ENCODE measurements around the gene CALD1. TPM values are rescaled to one million over a fixed set of nuclear protein-coding genes. Genes with fewer than 3 reads are reported as not detected.

CALD1 gene
- total RNA-seq, 2 donors from 2014 or later, result 0.62 to 9.2 TPM

DNA sequence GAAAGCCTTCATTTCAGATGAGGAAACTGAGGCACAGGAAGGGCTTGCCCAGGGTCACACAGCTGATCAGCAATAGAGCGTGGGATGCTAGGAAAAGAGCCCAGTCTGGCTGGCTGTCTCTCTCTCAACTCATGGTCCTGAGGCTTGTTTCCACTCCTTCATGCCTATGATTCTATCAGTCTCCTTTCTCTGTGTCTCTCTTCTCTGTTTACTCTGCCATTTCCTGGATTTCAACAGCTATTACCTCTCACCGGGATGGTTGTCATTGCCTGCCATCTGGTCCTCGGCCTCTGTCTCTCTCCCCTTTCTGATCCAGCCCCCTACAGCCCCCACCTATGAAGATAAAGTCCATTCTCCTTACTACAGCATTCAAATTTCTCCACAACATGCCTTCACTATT is 113.5 kb downstream of the CALD1 start:
- Mint-ChIP-seq H3K4me3 (no peak overlapping the region), H3K4me1 (no peaks in the 10 kb centered on the region), H3K27me3 (peaks cover 24% of the 10 kb centered on the region), H3K27ac (no peak overlapping the region), H3K36me3 (ENCODE audit: low read depth) (no peaks in the 10 kb centered on the region)
- no peak for ATAC-seq
- no peaks in the 10 kb centered on the region for H3K9me3 ChIP-seq (ENCODE audit: control insufficient read depth, low read length, poor library complexity, severe bottlenecking)
- no peak for DNase-seq

GRCh38 chr7:134893920-134894319 is 114.5 kb downstream of the CALD1 start:
- Mint-ChIP-seq H3K27ac (no peak overlapping the region), H3K4me3 (no peak overlapping the region), H3K36me3 (ENCODE audit: low read depth) (no peaks in the 10 kb centered on the region), H3K4me1 (no peaks in the 10 kb centered on the region), H3K27me3 (peaks cover 24% of the 10 kb centered on the region)
- no peaks in the 10 kb centered on the region for H3K9me3 ChIP-seq (ENCODE audit: control insufficient read depth, low read length, poor library complexity, severe bottlenecking)
- DNase-seq (no peak), ATAC-seq (no peak)

DNA sequence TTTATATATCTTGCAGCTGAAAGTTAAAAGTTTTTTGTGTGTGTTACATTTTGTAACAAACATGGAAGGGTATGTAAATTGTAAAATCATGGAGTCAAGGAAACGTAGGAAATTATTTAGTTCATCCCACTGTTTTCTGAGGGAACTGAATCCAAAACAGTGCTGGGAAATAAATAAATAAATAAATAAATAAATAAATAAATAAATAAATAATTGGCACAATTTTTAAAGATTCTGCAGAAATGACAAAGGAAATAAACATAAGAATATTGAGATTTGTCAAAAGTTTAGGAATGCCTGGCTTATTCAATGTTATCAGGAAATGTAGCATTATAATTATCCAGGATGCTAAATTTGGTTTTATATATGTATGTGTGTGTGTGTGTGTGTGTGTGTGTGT is 115.5 kb downstream of the CALD1 start:
- ATAC-seq (no peak), DNase-seq (no peak)
- Mint-ChIP-seq H3K27ac (no peak overlapping the region), H3K36me3 (ENCODE audit: low read depth) (no peaks in the 10 kb centered on the region), H3K4me1 (no peaks in the 10 kb centered on the region), H3K27me3 (peaks cover 24% of the 10 kb centered on the region), H3K4me3 (no peak overlapping the region)
- no peaks in the 10 kb centered on the region for H3K9me3 ChIP-seq (ENCODE audit: control insufficient read depth, low read length, poor library complexity, severe bottlenecking)

- no peak for DNase-seq
- no peak for ATAC-seq
- H3K9me3 ChIP-seq (ENCODE audit: control insufficient read depth, low read length, poor library complexity, severe bottlenecking), result no peaks in the 10 kb centered on the region
- Mint-ChIP-seq H3K27me3 (peaks cover 30% of the 10 kb centered on the region), H3K4me3 (no peak overlapping the region), H3K4me1 (no peaks in the 10 kb centered on the region), H3K36me3 (ENCODE audit: low read depth) (no peaks in the 10 kb centered on the region), H3K27ac (no peak overlapping the region)
Measured at GRCh38 chr7:134896073-134896472, 116.6 kb downstream of the CALD1 start.

- DNase-seq, result no peak
- Mint-ChIP-seq H3K36me3 (ENCODE audit: low read depth) (no peaks in the 10 kb centered on the region), H3K27ac (no peak overlapping the region), H3K27me3 (peaks cover 25% of the 10 kb centered on the region), H3K4me1 (no peaks in the 10 kb centered on the region), H3K4me3 (no peak overlapping the region)
- H3K9me3 ChIP-seq (ENCODE audit: control insufficient read depth, low read length, poor library complexity, severe bottlenecking), result no peaks in the 10 kb centered on the region
- ATAC-seq, result no peak
Measured at GRCh38 chr7:134897936-134898335, 118.5 kb downstream of the CALD1 start.

- DNase-seq (no peak), ATAC-seq (no peak)
- no peaks in the 10 kb centered on the region for H3K9me3 ChIP-seq (ENCODE audit: control insufficient read depth, low read length, poor library complexity, severe bottlenecking)
- Mint-ChIP-seq H3K36me3 (ENCODE audit: low read depth) (no peaks in the 10 kb centered on the region), H3K27me3 (peaks cover 17% of the 10 kb centered on the region), H3K4me3 (no peak overlapping the region), H3K4me1 (no peaks in the 10 kb centered on the region), H3K27ac (peak overlapping the region; percentile 24)
Measured at GRCh38 chr7:134899729-134900128, 120.3 kb downstream of the CALD1 start.

DNA sequence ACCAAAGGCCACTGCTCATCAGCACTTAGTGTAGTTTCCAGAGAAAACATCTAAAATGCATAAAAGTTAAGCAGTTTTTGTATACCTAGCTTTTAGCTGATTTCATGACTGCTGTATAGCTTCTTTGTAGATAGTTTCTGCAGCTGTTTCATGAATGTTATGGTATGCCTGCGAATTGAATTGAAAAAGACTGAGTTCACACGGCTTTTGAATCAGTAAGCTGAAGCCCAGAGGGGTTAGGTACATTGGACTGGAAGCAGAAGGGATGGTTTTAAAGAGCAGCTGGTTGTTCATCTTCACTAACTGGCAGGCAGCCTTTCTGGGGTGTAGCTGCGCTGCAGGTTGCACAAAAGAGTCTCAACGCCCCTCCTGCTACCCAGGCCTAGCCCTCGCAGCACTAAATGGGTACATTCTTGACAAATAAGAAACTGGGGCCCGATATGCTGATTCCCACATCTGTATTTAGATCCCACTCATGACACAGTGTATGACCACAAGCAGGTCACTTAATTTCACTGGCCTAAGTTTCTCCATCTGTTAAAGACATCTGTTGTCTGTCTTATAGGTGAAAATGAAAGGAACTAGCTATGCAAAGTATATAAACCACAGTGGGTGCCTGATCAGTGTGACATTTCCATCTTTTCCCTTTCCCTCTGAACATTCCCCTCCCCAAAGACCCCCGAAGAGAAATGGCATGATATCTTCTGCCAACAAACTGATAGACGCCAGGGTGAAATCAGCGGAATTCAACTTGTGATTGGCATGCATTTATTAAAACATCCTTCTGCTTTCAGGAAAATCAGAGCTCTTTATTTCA is 120.9 kb downstream of the CALD1 start:
- H3K9me3 ChIP-seq (ENCODE audit: control insufficient read depth, low read length, poor library complexity, severe bottlenecking), result no peaks in the 10 kb centered on the region
- Mint-ChIP-seq H3K27ac (no peak overlapping the region), H3K27me3 (peaks cover 17% of the 10 kb centered on the region), H3K36me3 (ENCODE audit: low read depth) (no peaks in the 10 kb centered on the region), H3K4me3 (no peak overlapping the region), H3K4me1 (no peaks in the 10 kb centered on the region)
- ATAC-seq, result no peak
- no peak for DNase-seq

DNA sequence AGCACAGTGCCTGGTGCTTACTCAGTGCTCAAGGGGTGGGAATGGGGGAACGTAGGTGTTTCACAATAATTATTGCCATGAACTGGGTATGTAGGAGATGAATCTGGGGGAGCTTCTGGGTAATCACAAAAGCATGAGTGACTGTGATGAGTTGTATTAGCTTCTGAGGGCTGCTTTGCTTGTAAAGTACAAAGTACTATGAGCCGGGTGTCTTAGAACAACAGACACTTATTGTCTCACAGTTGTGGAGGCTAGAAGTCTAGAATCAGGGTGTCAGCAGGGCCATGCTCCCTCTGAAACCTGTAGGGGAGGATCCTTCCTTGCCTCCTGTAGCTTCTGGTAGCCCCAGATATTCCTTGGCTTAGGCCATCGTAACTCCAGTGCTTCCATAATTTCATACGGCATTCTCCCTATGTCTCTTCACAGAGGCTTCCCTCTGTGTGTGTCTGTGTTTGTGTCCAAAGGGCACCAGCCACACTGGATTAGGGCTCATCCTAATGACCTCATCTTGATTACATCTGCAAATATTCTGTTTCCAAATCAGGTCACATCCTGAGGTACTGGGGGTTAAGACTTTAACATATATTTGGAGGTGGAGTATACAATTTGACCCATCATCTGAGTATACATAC is 122.1 kb downstream of the CALD1 start:
- peaks cover 17% of the 10 kb centered on the region for H3K27me3 Mint-ChIP-seq
- no peak for DNase-seq
- H3K4me1 Mint-ChIP-seq, result no peaks in the 10 kb centered on the region
- no peaks in the 10 kb centered on the region for H3K36me3 Mint-ChIP-seq (ENCODE audit: low read depth)
- ATAC-seq, result no peak
- H3K4me3 Mint-ChIP-seq, result no peak overlapping the region
- no peak overlapping the region for H3K27ac Mint-ChIP-seq
- no peaks in the 10 kb centered on the region for H3K9me3 ChIP-seq (ENCODE audit: control insufficient read depth, low read length, poor library complexity, severe bottlenecking)

- H3K4me1 Mint-ChIP-seq, result no peaks in the 10 kb centered on the region
- no peaks in the 10 kb centered on the region for H3K9me3 ChIP-seq (ENCODE audit: control insufficient read depth, low read length, poor library complexity, severe bottlenecking)
- peaks cover 17% of the 10 kb centered on the region for H3K27me3 Mint-ChIP-seq
- DNase-seq (no peak), ATAC-seq (no peak)
- H3K36me3 Mint-ChIP-seq (ENCODE audit: low read depth), result no peaks in the 10 kb centered on the region
- no peak overlapping the region for H3K4me3 Mint-ChIP-seq
- no peak overlapping the region for H3K27ac Mint-ChIP-seq
Measured at GRCh38 chr7:134902058-134902457, 122.6 kb downstream of the CALD1 start.

DNA sequence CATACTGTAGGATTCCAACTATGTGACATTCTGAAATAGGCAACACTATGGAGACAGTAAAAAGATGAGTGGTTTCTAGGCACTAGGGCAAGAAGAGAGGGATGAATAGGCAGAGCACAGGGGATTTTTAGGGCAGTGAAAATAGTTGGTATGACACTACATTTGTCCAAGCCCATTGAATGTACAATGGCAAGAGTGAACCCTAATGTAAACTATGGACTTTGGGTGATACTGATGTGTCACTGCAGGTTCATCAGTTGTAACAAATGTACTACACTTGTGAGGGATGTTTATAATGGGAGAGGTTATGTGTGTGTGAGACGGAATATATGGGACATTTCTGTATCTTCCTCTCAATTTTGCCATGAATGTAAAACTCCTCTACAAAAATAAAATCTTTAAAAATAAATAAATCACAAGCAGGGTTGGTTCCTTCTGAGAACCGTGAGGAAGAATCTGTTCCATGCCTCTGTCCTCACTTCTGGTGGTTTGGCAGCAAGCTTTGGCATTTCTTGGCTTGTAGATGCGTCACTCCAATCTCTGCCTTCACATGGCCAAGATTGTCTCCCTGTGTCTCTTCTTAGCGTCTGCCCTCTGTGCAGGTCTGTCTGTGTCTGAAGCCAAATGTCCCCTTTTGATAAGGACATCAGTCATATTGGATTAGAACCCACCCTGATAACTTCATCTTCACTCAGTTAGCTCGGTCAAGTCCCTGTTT is 123.8 kb downstream of the CALD1 start:
- Mint-ChIP-seq H3K36me3 (ENCODE audit: low read depth) (no peaks in the 10 kb centered on the region), H3K4me1 (peaks cover 2% of the 10 kb centered on the region), H3K4me3 (no peak overlapping the region), H3K27me3 (peaks cover 17% of the 10 kb centered on the region), H3K27ac (no peak overlapping the region)
- no peaks in the 10 kb centered on the region for H3K9me3 ChIP-seq (ENCODE audit: control insufficient read depth, low read length, poor library complexity, severe bottlenecking)
- DNase-seq (no peak), ATAC-seq (no peak)

DNA sequence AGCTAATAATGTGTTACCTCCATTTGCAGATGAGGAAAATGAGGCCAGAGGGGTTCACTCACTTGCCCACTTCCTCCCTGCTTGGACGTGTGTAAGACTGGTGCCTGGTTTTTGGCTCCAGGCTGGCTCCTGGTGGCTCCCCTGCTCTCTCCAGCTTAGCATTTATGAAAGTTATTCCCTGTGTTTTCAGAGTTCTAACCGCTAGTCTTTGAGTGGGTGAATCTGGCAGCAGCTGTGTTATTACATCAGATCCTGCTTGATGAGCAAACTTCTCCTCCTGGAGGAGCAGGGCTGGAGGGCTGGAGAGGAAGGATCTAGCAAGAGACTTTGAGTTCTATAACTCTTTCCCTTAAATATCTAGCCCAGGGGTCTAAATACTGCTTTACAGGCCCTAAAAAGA is 125.9 kb downstream of the CALD1 start:
- peaks cover 2% of the 10 kb centered on the region for H3K4me1 Mint-ChIP-seq
- no peak overlapping the region for H3K4me3 Mint-ChIP-seq
- DNase-seq (no peak), ATAC-seq (no peak)
- H3K9me3 ChIP-seq (ENCODE audit: control insufficient read depth, low read length, poor library complexity, severe bottlenecking), result no peaks in the 10 kb centered on the region
- peaks cover 16% of the 10 kb centered on the region for H3K27me3 Mint-ChIP-seq
- no peaks in the 10 kb centered on the region for H3K36me3 Mint-ChIP-seq (ENCODE audit: low read depth)
- no peak overlapping the region for H3K27ac Mint-ChIP-seq

GRCh38 chr7:134907000-134907399 is 127.6 kb downstream of the CALD1 start:
- no peaks in the 10 kb centered on the region for H3K36me3 Mint-ChIP-seq (ENCODE audit: low read depth)
- H3K27ac Mint-ChIP-seq, result no peak overlapping the region

DNA sequence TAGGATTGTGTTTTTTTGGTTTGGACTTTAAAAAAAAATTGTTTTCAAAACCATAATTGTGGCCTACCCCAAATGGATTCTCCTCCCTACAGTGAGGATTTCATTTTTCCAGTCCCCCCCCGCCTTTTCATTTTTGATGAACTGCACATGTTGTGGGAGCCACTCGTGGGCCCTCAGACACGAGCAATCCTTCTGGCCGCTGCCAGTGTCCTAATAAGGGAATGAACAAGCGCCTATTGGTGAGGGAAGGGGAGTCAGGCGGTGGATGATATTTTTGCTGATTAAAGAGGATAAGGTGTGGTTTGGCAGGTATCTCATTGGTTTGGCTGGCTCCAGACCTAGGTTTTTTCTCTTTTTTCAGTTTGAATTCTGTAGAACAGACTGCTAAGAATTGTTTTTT is 128.2 kb downstream of the CALD1 start:
- DNase-seq, result no peak
- Mint-ChIP-seq H3K27ac (no peak overlapping the region), H3K36me3 (ENCODE audit: low read depth) (no peaks in the 10 kb centered on the region), H3K4me1 (peaks cover 4% of the 10 kb centered on the region), H3K27me3 (peaks cover 4% of the 10 kb centered on the region), H3K4me3 (no peak overlapping the region)
- no peaks in the 10 kb centered on the region for H3K9me3 ChIP-seq (ENCODE audit: control insufficient read depth, low read length, poor library complexity, severe bottlenecking)
- ATAC-seq, result no peak

More at GRCh38 chr7:134907000-134907399, 127.6 kb downstream of the CALD1 start:
- DNase-seq, result no peak
- H3K4me1 Mint-ChIP-seq, result peaks cover 4% of the 10 kb centered on the region
- H3K9me3 ChIP-seq (ENCODE audit: control insufficient read depth, low read length, poor library complexity, severe bottlenecking), result no peaks in the 10 kb centered on the region
- ATAC-seq, result no peak
- peaks cover 5% of the 10 kb centered on the region for H3K27me3 Mint-ChIP-seq
- H3K4me3 Mint-ChIP-seq, result no peak overlapping the region
